HG02840 (cell line): ENCODE measurements around the gene MFAP2.

ENCODE experiments used
- ATAC-seq: cut with Tn5 transposase; IDR thresholded peaks from one replicate; pipeline ENCODE4 v1.9.1; 2021; ENCODE audit warnings: mild to moderate bottlenecking, moderate library complexity, moderate number of reproducible peaks; ENCODE audit not compliant: unreplicated experiment, low FRiP score

MFAP2 gene

DNA sequence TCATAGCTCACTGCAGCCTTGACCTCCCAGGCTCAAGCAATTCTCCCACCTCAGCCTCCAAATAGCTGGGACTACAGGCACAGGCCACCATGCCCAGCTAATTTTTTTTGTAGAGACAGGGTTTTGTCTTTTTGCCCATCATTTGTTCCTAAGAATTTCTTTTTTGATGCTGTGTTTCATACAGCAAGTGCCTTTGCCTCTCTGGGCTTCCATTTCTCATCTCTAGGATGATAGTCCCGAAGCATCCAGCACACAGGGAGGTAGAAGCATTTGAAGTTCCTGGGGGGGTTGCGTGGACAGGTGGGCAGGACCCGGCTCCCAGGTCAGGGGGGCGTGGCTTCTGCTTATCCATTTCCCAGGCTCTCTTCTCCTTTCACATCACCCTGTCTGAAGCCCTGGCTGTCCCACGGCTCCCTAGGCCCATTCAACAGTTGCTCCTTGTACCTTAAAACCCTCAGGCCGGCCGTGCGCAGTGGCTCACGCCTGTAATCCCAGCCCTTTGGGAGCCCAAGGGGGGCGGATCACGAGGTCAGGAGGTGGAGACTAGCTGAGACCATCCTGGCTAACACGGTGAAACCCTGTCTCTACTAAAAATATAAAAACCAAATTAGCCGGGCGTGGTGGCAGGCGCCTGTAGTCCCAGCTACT lies 27.9 kb upstream of the MFAP2 start:
- no peak for ATAC-seq

GRCh38 chr1:17007121-17007520 lies 26.7 kb upstream of the MFAP2 start:
- no peak for ATAC-seq

DNA sequence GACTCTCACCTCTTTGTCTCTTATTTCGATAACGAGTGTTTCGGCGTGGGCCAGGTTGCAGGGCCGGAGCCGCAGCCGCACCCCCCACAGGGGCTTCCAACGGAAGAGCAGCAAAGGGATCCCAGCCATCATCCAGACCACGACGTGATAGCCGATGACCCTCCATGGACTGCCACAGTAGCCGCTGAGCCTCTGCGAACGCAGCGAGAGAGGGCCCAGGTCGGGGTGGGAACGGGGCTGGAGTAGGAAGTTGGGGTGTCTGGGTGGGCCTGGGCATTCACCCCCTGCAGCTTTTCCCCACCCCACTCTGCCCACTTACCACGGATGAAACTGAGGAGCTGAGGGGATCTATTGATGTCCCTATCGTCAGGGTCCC lies 24.9 kb upstream of the MFAP2 start:
- ATAC-seq, result no peak

- no peak for ATAC-seq
Measured at GRCh38 chr1:17004466-17005364, 24.3 kb upstream of the MFAP2 start.

GRCh38 chr1:17002524-17002902 lies 22.1 kb upstream of the MFAP2 start:
- ATAC-seq, result no peak

DNA sequence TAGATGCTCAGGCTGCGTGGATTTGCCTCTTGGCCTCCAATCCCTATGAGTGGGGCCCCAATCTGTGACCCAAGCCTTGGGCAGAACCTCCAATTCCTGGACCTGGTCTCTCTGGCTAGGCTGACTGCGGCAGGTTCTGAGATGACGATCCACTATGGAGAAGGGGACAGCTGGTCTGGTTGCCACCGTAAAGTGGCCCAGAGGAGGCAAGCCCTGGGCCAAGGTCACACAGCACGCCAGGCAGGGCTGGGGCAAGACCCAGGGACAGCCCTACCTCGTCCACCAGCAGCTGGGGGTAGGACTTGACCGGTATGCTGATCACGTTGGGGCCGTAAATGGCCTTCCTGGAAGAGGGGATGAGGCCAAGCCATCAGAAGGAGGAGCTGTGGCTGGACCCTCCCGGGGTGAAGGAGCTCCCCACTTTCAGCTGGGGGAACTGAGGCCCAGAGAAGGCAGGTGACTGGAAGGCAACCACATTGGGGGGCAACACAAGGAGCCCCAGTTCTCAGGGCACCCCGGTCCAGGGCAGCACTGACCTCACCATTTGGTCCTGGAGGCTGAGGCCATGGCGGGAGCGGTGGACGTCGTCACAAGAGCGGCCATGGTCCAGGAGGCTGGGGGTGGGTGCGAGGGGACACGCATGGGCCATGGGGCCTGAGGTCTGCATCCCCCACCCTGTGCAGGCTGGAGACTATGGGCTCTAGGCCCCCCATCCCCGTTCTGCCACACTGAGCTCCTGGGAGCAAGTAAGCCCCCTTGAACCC lies 21.5 kb upstream of the MFAP2 start:
- no peak for ATAC-seq

DNA sequence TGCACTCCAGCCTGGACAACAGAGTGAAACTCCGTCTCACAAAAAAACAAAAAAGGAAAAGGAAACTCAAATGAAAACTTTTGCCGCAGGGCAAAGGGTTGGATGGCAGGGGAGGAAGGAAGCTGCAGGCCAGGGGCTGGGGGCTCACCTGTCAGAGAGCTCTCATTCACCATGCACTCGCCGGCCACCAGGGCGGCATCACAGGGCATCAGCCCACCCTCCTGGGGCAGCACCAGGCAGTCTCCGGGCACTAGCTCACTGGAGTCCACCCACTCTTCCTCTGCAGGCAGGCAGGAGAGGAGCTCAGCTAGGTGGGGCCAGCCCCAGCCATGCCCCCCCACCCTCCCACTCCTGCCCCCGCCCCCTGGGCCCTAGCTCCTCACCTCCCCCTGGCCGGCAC lies 19.4 kb upstream of the MFAP2 start:
- ATAC-seq, result no peak

DNA sequence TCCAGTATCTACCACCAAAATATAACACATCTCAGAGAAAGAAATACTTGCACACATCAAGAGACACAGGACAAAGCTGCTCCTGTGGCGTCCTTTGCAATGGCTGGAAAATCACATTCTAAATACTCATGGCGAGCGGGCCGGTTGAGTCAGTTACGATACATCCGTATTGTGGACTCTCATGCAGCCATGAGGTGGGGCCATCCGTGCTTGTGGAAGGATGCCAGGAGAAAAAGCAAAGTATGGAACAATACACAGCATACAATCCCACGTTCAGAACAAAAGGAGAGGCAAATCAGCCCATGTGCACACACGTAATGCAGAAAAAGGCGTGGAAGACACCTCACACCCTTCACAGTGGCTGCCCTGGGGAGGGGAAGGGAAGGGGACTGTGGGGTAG lies 18.2 kb upstream of the MFAP2 start:
- ATAC-seq, result no peak

GRCh38 chr1:16996845-16997244 lies 16.4 kb upstream of the MFAP2 start:
- no peak for ATAC-seq

DNA sequence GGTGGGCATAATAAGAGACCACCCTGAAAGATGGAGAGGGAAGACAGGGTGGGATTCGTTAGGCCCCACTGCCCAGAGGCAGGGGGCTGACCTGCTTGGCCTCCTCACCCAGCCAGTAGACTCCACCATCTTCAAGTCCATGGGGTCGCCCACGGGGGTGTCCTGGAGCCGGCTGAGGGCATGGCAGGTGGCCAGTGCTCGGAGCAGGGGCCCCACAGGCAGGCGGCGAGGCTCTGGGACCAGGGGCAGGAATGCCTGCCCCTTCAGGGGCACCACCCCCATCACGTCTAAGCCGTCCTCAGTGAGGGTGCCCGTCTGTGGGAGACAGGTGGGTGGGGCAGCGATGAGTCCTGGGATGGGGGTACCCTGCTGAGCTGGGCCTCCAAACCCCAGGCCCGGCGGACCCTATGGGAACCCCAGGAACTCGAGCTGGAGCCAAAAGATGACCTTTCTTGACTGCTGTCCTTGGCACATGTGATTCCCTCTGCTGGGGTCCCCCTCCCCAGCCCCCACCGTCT lies 13.2 kb upstream of the MFAP2 start:
- no peak for ATAC-seq

DNA sequence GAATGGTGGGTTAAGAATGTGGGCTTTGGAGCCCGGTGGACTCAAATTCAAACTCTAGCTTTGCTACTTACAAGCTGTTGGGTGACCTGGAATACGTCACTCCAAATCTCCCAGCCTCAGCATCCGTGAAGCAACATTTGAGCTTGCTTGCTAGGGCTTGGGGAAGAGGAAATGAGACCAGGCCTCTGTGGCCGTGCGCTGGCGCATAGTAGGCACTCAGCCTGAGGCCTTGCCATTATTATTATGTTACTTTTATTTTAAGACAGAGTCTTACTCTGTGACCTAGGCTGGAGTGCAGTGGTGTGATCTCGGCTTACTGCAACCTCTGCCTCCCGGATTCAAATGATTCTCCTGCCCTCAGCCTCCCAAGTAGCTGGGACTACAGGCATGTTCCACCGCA lies 12.3 kb upstream of the MFAP2 start:
- ATAC-seq, result no peak

DNA sequence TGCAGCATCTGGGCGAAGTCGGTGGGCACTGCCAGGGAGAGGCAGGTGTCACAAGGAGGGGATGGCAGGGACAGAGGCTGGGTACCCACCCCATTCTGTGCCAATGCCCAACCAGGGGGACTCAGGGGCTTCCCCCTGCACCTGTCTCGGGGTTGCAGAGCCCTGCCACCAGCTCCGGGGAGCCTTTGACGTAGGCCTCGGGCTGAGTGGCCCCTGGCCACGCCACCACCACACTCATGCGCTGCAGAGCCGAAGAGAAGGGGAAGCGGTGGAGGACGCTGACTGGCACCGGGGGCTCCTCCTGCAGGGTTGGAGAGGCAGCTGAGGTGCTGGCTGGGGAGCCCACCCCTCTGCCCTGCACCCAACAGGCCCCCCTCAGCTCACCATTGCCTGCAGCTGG lies 11.7 kb upstream of the MFAP2 start:
- ATAC-seq, result no peak

DNA sequence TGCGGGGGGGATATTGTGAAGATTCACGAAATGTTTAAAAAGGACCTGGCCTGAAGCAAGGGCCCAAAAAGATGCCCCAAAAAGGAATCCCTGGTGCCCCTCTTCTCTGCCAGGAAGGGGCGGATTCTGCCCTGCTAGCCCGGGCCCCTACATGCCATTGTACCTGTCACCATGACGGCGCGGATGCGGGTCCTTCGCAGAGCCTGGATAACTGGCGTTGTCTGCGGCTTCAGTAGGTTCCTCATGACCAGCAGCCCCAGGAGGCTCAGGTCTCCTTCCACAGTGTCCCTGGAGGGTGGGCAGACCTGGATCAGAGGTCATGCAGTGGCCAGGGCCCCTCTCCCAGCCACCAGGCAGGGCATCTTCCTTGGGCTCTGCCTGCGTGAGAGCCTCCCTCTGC lies 11.2 kb upstream of the MFAP2 start:
- no peak for ATAC-seq

- no peak for ATAC-seq
Measured at GRCh38 chr1:16989676-16990391, 9.4 kb upstream of the MFAP2 start.

GRCh38 chr1:16988210-16988609 lies 7.8 kb upstream of the MFAP2 start:
- no peak for ATAC-seq

GRCh38 chr1:16986962-16987361 lies 6.5 kb upstream of the MFAP2 start:
- no peak for ATAC-seq

DNA sequence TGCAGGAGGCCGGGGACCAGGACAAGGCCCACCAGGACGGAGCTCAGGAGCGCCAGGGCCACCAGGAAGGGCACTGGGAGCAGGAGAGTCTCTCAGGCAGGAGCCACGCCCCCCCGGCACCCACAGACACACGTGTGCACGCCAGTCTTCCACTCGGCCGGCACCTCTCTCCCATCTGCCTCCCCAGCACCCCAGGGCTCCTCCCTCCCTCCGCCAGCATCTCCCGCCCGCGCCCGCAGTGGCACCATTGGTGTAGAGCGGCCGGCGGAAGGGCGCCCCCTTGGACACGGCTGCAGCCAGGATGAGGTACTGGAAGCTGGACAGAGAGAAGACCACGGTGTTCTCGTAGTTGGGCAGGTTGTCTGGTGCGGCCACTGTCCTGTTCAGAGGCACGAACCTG lies 6.1 kb upstream of the MFAP2 start:
- ATAC-seq, result no peak

- no peak for ATAC-seq
Measured at GRCh38 chr1:16986113-16986512, 5.7 kb upstream of the MFAP2 start.

DNA sequence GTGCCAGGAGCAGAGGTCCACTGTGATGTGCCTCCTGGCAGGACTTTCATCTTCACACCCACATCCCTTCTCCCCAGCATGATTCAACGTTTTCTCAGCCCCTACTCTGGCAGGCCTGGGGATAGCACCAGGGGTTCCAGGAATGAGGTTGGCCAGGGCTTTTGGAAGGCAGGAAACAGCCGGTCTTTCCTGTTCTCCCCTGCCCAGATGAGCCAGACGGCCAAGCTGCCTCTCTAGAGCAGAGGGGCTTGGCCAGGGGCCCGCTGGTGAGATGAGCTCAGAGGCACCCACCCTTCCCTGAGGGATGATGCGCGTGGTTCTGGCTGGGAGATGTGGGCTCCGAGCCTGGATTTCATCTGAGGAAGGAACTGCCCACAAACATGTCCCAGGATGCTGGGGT lies 4.3 kb upstream of the MFAP2 start:
- ATAC-seq, result no peak

- no peak for ATAC-seq
Measured at GRCh38 chr1:16983649-16984048, 3.2 kb upstream of the MFAP2 start.

GRCh38 chr1:16982902-16983301 lies 2.5 kb upstream of the MFAP2 start:
- no peak for ATAC-seq
